Kidney (tissue), 14 donors: ENCODE results near the gene COL6A3. TPM values are rescaled to one million over a fixed set of nuclear protein-coding genes. Genes with fewer than 3 reads are reported as not detected.

ENCODE experiments used
- DNase-seq, 5 donors: peaks; one replicate each; pipeline ENCODE4 v3.0.0-alpha.2; 2013 to 2020
- FAIRE-seq: peaks from 2 replicates; lab custom pipeline; 2012; peaks lifted over from hg19 to GRCh38; lab: Jason Lieb, UNC
- H3K27ac ChIP-seq, 2 donors: one replicate each; pipeline ENCODE4 v1.7.0; 2013; ENCODE audit warnings: low read depth in 2 of 2, low read length in 2 of 2, inconsistent platforms in 1 of 2
- H3K27me3 ChIP-seq: one replicate; pipeline ENCODE4 v1.7.1; 2013; ENCODE audit warnings: low read length, inconsistent platforms; ENCODE audit not compliant: control insufficient read depth, insufficient read depth
- H3K36me3 ChIP-seq, 3 donors: one replicate each; pipeline versions ENCODE4 v1.7.0 to v1.7.1; 2013; ENCODE audit warnings: low read length in 3 of 3, control low read depth in 1 of 3, inconsistent platforms in 1 of 3; ENCODE audit not compliant: insufficient read depth in 3 of 3, control insufficient read depth in 2 of 3
- H3K4me1 ChIP-seq, 3 donors: one replicate each; pipeline versions ENCODE4 v1.7.0 to v1.7.1; 2013; ENCODE audit warnings: low read length in 3 of 3, inconsistent platforms in 1 of 3, low read depth in 1 of 3; ENCODE audit not compliant: control insufficient read depth in 2 of 3, insufficient read depth in 2 of 3
- H3K4me3 ChIP-seq, 3 donors: one replicate each; pipeline versions ENCODE4 v1.7.0 to v1.8.1; 2013; ENCODE audit warnings: low read length in 3 of 3, control low read depth in 1 of 3, inconsistent platforms in 1 of 3
- H3K9ac ChIP-seq, 3 donors: one replicate each; pipeline versions ENCODE4 v1.7.0 to v1.7.1; 2013; ENCODE audit warnings: low read length in 3 of 3, control low read depth in 1 of 3, inconsistent platforms in 1 of 3
- H3K9me3 ChIP-seq, 3 donors: one replicate each; pipeline versions ENCODE4 v1.7.0 to v1.7.1; 2013; ENCODE audit warnings: low read length in 3 of 3, control low read depth in 1 of 3, inconsistent platforms in 1 of 3; ENCODE audit not compliant: control insufficient read depth in 2 of 3, insufficient read depth in 1 of 3
- intact Hi-C: fragments of 100-400 bp; cut with DNase I; formaldehyde crosslinking; loops from one replicate; pipeline ENCODE4 v1.11.1; 2022
- polyA plus RNA-seq: library from polyadenylated mRNA; stranded (reverse); fragments of 350-450 nt; fragmentation: Illumina TruSeq; extraction: RNeasy Lipid Tissue Mini Kit (QIAGEN cat#74804); gene quantifications from one replicate; pipeline ENCODE4 v1.2.3, GENCODE V29; 2014; ENCODE audit warnings: low read depth, low replicate concordance; ENCODE audit not compliant: insufficient read depth
- total RNA-seq: library from RNA; stranded (reverse); fragmentation: NEBNext Ultra II Directional; extraction: Animal tissue kit (Norgen Biotek cat#: 25700); gene quantifications from one replicate; pipeline ENCODE4 v1.2.1, GENCODE V29; 2021
- TF ChIP-seq, protein P1 (sequence below): IDR thresholded peaks from 3 replicates; pipeline ENCODE4 v1.5.1; 2012; ENCODE audit warnings: mild to moderate bottlenecking, moderate library complexity, borderline replicate concordance; ENCODE audit not compliant: insufficient read depth; ENCODE audit errors: extremely low read depth
- donor health status: control.
- donor health status: control.
- donor health status: control.
- donor health status: control.
- donor health status: control.
- donor health status: DM: yes; HTN: yes; CAD: no.
- donor health status: Normal renal cell carcinoma (clear cell type).

The COL6A3 gene
- total and polyA plus RNA-seq, 2 donors from 2014 or later, result 3.8 to 59.5 TPM

DNA sequence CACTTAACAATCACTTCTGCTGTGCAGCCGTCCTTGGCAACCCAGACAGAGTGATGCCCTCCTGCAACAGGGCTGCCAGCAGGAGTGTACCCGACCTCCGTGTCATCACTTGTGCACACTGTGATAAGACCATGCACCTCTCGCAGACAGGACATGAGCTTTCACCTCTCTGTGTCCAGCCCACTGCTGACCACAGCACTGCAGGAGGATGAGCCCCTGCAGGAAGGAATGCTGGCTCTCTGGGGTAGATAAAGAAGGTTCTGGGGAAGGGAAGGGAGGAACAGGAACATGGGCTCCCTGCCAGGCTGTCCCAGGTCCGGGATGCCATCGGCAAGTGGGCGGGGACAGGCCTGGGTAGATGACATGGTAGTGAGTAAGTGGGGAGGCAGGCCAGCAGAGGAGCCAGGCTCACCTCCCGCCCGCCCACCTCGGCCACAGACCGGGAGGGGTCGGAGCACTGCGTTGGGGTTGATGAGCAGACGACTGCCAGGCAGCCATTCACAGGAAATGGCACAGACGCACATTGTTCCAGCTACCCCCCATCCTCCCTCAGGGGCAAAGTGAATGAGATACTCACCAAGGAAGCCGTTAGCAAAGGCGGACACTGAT lies 18.6 kb upstream of the COL6A3 start:
- Histone ChIP-seq H3K36me3 (no peaks in the 10 kb centered on the region), H3K9me3 (no peaks in the 10 kb centered on the region), H3K4me1 (no peaks in the 10 kb centered on the region), H3K27me3 (no peaks in the 10 kb centered on the region), H3K9ac (no peak overlapping the region), H3K4me3 (no peak overlapping the region), H3K27ac (no peak overlapping the region)
- DNase-seq, result no peak
- no peak for FAIRE-seq
- TF ChIP-seq, protein P1, sequence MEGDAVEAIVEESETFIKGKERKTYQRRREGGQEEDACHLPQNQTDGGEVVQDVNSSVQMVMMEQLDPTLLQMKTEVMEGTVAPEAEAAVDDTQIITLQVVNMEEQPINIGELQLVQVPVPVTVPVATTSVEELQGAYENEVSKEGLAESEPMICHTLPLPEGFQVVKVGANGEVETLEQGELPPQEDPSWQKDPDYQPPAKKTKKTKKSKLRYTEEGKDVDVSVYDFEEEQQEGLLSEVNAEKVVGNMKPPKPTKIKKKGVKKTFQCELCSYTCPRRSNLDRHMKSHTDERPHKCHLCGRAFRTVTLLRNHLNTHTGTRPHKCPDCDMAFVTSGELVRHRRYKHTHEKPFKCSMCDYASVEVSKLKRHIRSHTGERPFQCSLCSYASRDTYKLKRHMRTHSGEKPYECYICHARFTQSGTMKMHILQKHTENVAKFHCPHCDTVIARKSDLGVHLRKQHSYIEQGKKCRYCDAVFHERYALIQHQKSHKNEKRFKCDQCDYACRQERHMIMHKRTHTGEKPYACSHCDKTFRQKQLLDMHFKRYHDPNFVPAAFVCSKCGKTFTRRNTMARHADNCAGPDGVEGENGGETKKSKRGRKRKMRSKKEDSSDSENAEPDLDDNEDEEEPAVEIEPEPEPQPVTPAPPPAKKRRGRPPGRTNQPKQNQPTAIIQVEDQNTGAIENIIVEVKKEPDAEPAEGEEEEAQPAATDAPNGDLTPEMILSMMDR, result no peak
- intact Hi-C loops, result no loop called here

DNA sequence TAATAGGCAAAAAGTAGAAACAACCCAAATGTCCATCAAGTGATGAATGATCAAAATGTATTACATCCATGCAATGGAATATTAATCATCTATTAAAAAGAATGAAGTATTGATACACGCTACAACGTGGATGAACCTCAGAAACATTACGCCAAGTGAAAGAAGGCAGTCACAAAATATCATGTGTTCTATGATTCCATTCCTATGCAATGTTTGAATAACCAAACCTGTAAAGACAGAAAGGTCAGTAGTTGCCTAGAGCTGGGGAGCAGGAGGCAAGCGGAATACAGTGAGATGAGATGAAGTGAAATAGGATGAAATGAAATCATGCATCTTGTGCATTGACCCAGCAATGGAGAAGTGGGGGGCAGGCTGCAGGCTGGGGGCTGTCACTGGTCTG lies 17.9 kb upstream of the COL6A3 start:
- FAIRE-seq, result no peak

DNA sequence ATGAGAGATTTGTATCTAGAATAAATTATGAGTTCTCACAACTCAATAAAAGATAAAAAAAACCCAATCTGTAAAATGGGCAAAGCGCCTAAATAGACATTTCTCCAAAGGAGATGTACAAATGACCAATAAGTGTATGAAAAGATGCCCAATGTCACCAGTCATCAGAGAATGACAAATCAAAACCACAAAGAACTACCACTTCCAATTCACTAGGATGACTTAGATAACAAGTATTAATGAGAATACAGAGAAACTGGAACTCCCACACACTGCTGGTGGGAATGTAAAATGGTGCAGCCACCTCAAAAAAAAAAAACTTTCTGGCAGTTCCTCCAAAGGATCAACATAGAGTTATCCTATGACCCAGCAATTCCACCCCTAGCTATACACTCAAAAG lies 17.4 kb upstream of the COL6A3 start:
- Histone ChIP-seq H3K9me3 (no peaks in the 10 kb centered on the region), H3K4me3 (no peak overlapping the region), H3K27ac (no peak overlapping the region), H3K9ac (no peak overlapping the region), H3K36me3 (no peaks in the 10 kb centered on the region), H3K27me3 (no peaks in the 10 kb centered on the region), H3K4me1 (no peaks in the 10 kb centered on the region)
- FAIRE-seq (no peak), DNase-seq (no peak)
- TF ChIP-seq, protein P1, result no peak
- intact Hi-C loops, result no loop called here

More for the DNA sequence above, 17.9 kb upstream of the COL6A3 start:
- Histone ChIP-seq H3K27me3 (no peaks in the 10 kb centered on the region), H3K27ac (no peak overlapping the region), H3K4me3 (no peak overlapping the region), H3K36me3 (no peaks in the 10 kb centered on the region), H3K9me3 (no peaks in the 10 kb centered on the region), H3K9ac (no peak overlapping the region), H3K4me1 (no peaks in the 10 kb centered on the region)
- intact Hi-C loops, result no loop called here
- TF ChIP-seq, protein P1, result no peak
- no peak for DNase-seq

DNA sequence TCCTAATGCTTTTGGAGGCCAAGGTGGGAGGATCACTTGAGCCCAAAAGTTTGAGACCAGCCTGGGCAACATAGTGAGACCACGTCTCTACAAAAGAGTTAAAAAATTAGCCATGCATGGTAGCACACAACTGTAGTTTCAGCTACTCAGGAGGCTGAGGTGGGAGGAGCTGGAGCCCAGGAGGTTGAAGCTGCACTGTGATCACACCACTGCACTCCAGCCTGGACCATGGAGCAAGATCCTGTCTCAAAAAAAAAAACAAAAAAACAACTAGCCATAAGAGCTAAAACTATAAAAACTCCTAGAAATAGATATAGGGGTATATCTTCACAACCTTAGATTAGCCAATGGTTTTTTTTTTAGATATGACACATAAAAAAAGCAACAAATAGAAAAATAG lies 16.9 kb upstream of the COL6A3 start:
- H3K36me3 ChIP-seq, result no peaks in the 10 kb centered on the region
- DNase-seq (no peak), FAIRE-seq (no peak)
- H3K4me1 ChIP-seq, result no peaks in the 10 kb centered on the region
- no peak overlapping the region for H3K9ac ChIP-seq
- no peaks in the 10 kb centered on the region for H3K9me3 ChIP-seq
- H3K4me3 ChIP-seq, result no peak overlapping the region
- TF ChIP-seq, protein P1, result no peak
- intact Hi-C loops, result no loop called here
- no peaks in the 10 kb centered on the region for H3K27me3 ChIP-seq
- no peak overlapping the region for H3K27ac ChIP-seq
